ENCODE results near the gene STYK1. TPM values are rescaled to one million over a fixed set of nuclear protein-coding genes. Genes with fewer than 3 reads are reported as not detected.

The STYK1 gene
- total RNA-seq, 1 donor, result under 0.01 TPM

DNA sequence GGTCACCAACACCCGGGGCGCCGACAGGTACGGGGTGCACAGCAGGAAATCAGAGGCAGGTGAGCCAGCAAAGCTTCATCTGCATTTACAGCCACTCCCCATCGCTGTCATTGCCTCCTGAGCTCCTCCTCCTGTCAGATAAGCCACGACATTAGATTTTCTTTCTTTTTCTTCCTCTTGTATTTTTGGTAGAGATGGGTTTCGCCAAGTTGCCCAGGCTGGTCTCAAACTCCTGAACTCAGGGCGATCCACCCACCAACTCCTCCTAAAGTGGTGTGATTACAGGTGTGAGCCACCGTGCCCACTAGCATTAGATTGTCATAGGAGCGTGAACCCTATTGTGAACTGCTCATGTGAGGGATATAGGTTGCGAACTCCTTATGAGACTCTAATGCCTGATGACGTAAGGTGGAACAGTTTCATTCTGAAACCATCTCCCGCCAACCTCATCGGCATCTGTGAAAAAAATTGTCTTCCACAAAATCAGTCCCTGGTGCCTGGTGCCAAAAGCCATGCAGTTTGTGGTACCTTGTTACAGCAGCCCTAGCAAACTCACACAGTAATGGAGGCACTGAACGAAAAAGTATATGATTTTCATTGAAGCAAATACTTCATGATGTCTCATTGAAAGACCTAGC lies 1.5 kb downstream of the STYK1 start:
- Histone ChIP-seq H3K4me3 (ENCODE audit: insufficient read depth, low read length) (no peak overlapping the region), H3K27ac (ENCODE audit: low read depth, low read length) (no peak overlapping the region), H3K9me3 (ENCODE audit: low read depth, low read length) (no peaks in the 10 kb centered on the region), H4K20me1 (ENCODE audit: insufficient read depth, low read length) (no peaks in the 10 kb centered on the region), H3K4me1 (ENCODE audit: insufficient read depth, low read length) (peaks cover 8% of the 10 kb centered on the region), H3K79me2 (ENCODE audit: insufficient read depth, low read length) (no peaks in the 10 kb centered on the region), H3K36me3 (ENCODE audit: insufficient read depth, low read length) (no peaks in the 10 kb centered on the region), H2AFZ (ENCODE audit: low read length) (no peak overlapping the region), H3K4me2 (ENCODE audit: insufficient read depth, low read length) (no peak overlapping the region), H3K27me3 (ENCODE audit: insufficient read depth, low read length) (peaks cover 3% of the 10 kb centered on the region)
- no peak for DNase-seq (ENCODE audit: insufficient read length, low spot score, missing footprints)
- no peak for TF ChIP-seq CTCF (IDR thresholded peaks at IDR 0.05; ENCODE audit: extremely low read depth, low read depth, low read length)

DNA sequence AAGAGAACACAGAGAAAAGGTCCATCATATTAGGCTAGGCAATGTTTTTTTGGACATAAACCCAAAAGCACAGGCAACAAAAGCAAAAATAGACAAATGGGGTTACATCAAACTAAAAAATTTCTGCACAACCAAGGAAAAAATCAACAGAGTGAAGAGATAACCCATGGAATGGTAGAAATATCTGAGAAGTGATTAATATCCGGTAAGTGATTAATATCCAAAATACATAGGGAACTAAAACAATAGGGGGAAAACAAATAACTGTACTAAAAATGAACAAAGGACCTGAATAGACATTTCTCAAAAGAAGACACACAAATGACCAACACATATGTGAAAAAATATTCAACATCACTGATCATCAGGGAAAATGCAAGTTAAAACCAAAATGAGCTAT lies 4.3 kb downstream of the STYK1 start:
- Histone ChIP-seq H3K4me2 (ENCODE audit: insufficient read depth, low read length) (no peak overlapping the region), H4K20me1 (ENCODE audit: insufficient read depth, low read length) (no peaks in the 10 kb centered on the region), H2AFZ (ENCODE audit: low read length) (no peak overlapping the region), H3K79me2 (ENCODE audit: insufficient read depth, low read length) (no peaks in the 10 kb centered on the region), H3K4me1 (ENCODE audit: insufficient read depth, low read length) (peaks cover 8% of the 10 kb centered on the region), H3K36me3 (ENCODE audit: insufficient read depth, low read length) (no peaks in the 10 kb centered on the region), H3K4me3 (ENCODE audit: insufficient read depth, low read length) (no peak overlapping the region), H3K9me3 (ENCODE audit: low read depth, low read length) (no peaks in the 10 kb centered on the region), H3K27me3 (ENCODE audit: insufficient read depth, low read length) (peaks cover 3% of the 10 kb centered on the region), H3K27ac (ENCODE audit: low read depth, low read length) (no peak overlapping the region)
- DNase-seq (ENCODE audit: insufficient read length, low spot score, missing footprints), result no peak
- no peak for TF ChIP-seq CTCF (IDR thresholded peaks at IDR 0.05; ENCODE audit: extremely low read depth, low read depth, low read length)

DNA sequence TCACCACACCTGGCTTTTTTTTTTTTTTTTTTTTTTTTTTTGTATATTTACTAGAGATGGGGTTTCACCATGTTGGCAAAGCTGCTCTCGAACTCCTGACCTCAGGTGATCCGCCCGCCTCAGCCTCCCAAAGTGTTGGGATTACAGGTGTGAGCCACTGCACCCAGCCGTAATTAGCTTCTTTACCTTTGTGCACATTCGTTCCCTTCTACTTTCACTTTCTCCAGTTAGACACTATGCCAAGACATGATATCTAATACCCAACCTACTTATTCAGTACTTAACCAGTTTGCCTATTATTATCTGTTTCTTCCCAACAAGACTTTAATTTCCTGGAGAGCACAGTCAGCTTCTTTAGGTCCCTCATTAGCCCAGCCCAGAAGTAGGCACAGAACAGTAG lies 5.3 kb downstream of the STYK1 start:
- peak overlapping the region; percentile 45 for H3K4me2 ChIP-seq (ENCODE audit: insufficient read depth, low read length)
- no peaks in the 10 kb centered on the region for H3K9me3 ChIP-seq (ENCODE audit: low read depth, low read length)
- no peak for DNase-seq (ENCODE audit: insufficient read length, low spot score, missing footprints)
- no peak overlapping the region for H3K27ac ChIP-seq (ENCODE audit: low read depth, low read length)
- H2AFZ ChIP-seq (ENCODE audit: low read length), result peak overlapping the region; percentile 56
- no peak for TF ChIP-seq CTCF (IDR thresholded peaks at IDR 0.05; ENCODE audit: extremely low read depth, low read depth, low read length)
- no peaks in the 10 kb centered on the region for H3K79me2 ChIP-seq (ENCODE audit: insufficient read depth, low read length)
- H3K4me1 ChIP-seq (ENCODE audit: insufficient read depth, low read length), result peaks cover 2% of the 10 kb centered on the region
- no peaks in the 10 kb centered on the region for H4K20me1 ChIP-seq (ENCODE audit: insufficient read depth, low read length)
- H3K27me3 ChIP-seq (ENCODE audit: insufficient read depth, low read length), result peaks cover 3% of the 10 kb centered on the region
- H3K4me3 ChIP-seq (ENCODE audit: insufficient read depth, low read length), result peak overlapping the region; percentile 19
- no peaks in the 10 kb centered on the region for H3K36me3 ChIP-seq (ENCODE audit: insufficient read depth, low read length)

DNA sequence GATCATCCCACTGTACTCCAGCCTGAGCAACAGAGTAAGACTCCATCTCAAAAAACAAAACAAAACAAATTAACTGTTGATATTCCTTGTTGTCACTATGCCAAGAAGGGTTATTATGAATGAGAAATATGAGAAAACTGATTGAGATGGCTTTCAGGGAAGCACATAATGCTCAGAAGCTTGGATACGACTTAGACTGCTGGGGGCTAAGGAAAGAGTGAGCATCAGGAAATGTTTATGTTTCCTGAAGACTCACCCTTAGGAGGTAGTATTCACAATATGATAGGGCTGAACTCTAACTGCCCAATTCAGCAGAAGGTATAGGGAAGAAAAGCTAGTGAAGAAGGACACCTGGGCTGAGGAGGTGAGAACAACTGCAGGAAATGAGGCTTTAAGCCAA lies 6.3 kb downstream of the STYK1 start:
- TF ChIP-seq CTCF (IDR thresholded peaks at IDR 0.05; ENCODE audit: extremely low read depth, low read depth, low read length), result no peak
- Histone ChIP-seq H3K27ac (ENCODE audit: low read depth, low read length) (no peak overlapping the region), H3K9me3 (ENCODE audit: low read depth, low read length) (no peaks in the 10 kb centered on the region), H3K4me3 (ENCODE audit: insufficient read depth, low read length) (no peak overlapping the region), H3K4me1 (ENCODE audit: insufficient read depth, low read length) (no peaks in the 10 kb centered on the region), H3K36me3 (ENCODE audit: insufficient read depth, low read length) (no peaks in the 10 kb centered on the region), H3K4me2 (ENCODE audit: insufficient read depth, low read length) (no peak overlapping the region), H2AFZ (ENCODE audit: low read length) (no peak overlapping the region), H3K79me2 (ENCODE audit: insufficient read depth, low read length) (no peaks in the 10 kb centered on the region), H3K27me3 (ENCODE audit: insufficient read depth, low read length) (peaks cover 3% of the 10 kb centered on the region), H4K20me1 (ENCODE audit: insufficient read depth, low read length) (no peaks in the 10 kb centered on the region)
- DNase-seq (ENCODE audit: insufficient read length, low spot score, missing footprints), result no peak

Data from osteoblast (primary cell).